BJ (cell line): ENCODE results near the gene NFXL1. TPM values are rescaled to one million over a fixed set of nuclear protein-coding genes. Genes with fewer than 3 reads are reported as not detected.

Experiments
- CTCF ChIA-PET: fragments of 350-600 bp; formaldehyde crosslinking; extraction: SDS; loops from one replicate; lab custom pipeline; 2021; ENCODE audit warnings: antibody characterized with exemption, inconsistent platforms; lab: Yijun Ruan, JAX
- POLR2A ChIA-PET: fragments of 300-600 bp; sonication (Branson Sonifier 250); formaldehyde crosslinking; extraction: SDS; loops from one replicate; lab custom pipeline; 2021; ENCODE audit warnings: antibody characterized with exemption; lab: Charles Lee
- DNase-seq: peaks from one replicate; pipeline ENCODE4 v3.0.0-alpha.2; 2011; ENCODE audit warnings: low read depth
- H3K27me3 ChIP-seq: 2 replicates; pipeline ENCODE4 v1.6.0; 2011; ENCODE audit warnings: low read length; ENCODE audit not compliant: control insufficient read depth, insufficient read depth
- H3K36me3 ChIP-seq: 2 replicates; pipeline ENCODE4 v1.5.1; 2011; ENCODE audit warnings: low read length; ENCODE audit not compliant: control insufficient read depth, insufficient read depth
- H3K4me3 ChIP-seq: 2 replicates; pipeline ENCODE4 v1.5.1; 2011; ENCODE audit warnings: low read depth, mild to moderate bottlenecking, control low read depth, low read length
- CTCF ChIP-seq: IDR thresholded peaks from 2 replicates; pipeline ENCODE4 v1.5.1; 2011; ENCODE audit warnings: low read depth, mild to moderate bottlenecking, control low read depth, inconsistent platforms, low read length, moderate library complexity; ENCODE audit not compliant: insufficient read depth
- polyA minus RNA-seq: library from RNA; depleted of rRNA, polyadenylated mRNA; stranded (reverse); fragments of >200 nt; gene quantifications from 2 replicates; pipeline ENCODE4 v1.2.3, GENCODE V29; 2011; rRNA and poly(A)+ RNA removed
- polyA plus RNA-seq: library from polyadenylated mRNA; depleted of rRNA; stranded (reverse); fragments of >200 nt; gene quantifications from 2 replicates; pipeline ENCODE4 v1.2.3, GENCODE V29; 2011; rRNA removed

The NFXL1 gene
- polyA plus RNA-seq = 7.1 and 9.7 TPM in 2 replicates
- polyA minus RNA-seq = 10.6 and 12.1 TPM in 2 replicates

DNA sequence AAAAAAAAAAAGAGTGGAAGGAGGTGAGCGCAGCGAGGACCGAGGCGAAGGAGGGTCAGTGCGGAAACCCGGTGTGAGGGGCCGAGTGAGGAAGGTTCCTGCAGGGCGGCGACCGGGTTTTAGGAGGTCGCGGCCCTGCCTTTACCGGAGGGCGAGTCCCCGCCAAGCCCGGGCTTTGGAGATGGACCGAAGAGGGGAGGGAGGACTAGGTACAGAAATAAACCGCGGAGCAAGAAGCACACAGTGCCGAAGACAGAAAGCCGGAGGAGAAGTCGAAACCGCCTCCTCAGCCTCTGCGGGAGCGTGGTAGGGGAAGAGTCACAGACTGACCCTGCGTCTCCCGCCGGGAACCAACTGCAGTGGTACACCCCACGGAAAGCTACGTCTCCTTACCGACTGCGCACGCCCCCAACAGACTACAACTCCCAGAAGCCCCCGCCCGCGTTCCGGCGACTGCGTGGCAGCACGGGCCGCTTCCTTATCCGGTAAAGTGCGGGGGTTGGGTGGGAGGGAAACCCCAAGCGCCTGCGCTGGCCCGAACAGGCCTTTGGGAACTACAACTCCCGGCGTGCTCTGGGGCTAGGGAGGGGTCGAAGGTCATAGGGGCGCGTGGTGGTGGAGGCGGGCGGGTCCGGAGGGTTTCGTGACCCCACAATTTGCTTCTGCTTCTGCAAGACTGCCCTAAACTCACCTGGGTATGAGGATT, at the start of gene NFXL1:
TSS of gene NFXL1 (minus strand) at position 364 of the 706 bp plus-strand sequence. CDS start 380 bp downstream, outside the sequence.
- POLR2A ChIA-PET = no interaction called here
- Histone ChIP-seq H3K36me3 (no peaks in the 10 kb centered on the region), H3K27me3 (no peaks in the 10 kb centered on the region), H3K4me3 (peak within 1 kb of the TSS; percentile 98)
- DNase-seq = peak; percentile 81
- CTCF ChIA-PET = no interaction called here
- TF ChIP-seq CTCF = no peak

- DNase-seq = no peak
- ChIA-PET POLR2A (no interaction called here), CTCF (interaction anchor here (1.1 kb wide), 1 partner anchor 11 kb away, joined by 4 read pairs; no protein-coding TSS in a partner anchor)
- Histone ChIP-seq H3K27me3 (no peaks in the 10 kb centered on the region), H3K36me3 (no peaks in the 10 kb centered on the region), H3K4me3 (no peak overlapping the region)
- no peak for TF ChIP-seq CTCF
These were observed 40.3 kb upstream of the NFXL1 start for GRCh38 chr4:47954677-47955076.

DNA sequence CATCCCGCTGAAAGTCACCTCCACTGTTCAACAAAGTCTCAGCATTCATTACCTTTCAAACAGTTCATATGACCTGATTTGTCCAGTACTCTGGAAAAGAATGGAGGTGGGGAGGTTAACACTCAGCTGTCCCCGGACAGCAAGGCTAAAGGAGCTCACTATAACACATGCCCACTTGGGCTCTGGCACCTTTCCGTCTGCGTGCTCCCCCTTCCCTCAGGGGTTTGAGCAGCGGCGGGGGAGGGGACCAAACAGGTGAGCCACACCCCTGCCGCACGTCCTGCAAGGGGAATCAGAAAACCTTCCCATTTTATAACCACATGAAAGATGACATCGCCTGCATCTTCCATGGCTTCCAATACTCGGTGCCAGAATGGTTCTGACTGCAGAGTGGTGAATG, 39.9 kb upstream of the NFXL1 start:
- no peaks in the 10 kb centered on the region for H3K27me3 ChIP-seq
- no peak for DNase-seq
- H3K4me3 ChIP-seq = no peak overlapping the region
- TF ChIP-seq CTCF = no peak
- CTCF ChIA-PET = interaction anchor here (1.1 kb wide), 1 partner anchor 10 kb away, joined by 4 read pairs; no protein-coding TSS in a partner anchor
- H3K36me3 ChIP-seq = no peaks in the 10 kb centered on the region
- POLR2A ChIA-PET = no interaction called here

DNA sequence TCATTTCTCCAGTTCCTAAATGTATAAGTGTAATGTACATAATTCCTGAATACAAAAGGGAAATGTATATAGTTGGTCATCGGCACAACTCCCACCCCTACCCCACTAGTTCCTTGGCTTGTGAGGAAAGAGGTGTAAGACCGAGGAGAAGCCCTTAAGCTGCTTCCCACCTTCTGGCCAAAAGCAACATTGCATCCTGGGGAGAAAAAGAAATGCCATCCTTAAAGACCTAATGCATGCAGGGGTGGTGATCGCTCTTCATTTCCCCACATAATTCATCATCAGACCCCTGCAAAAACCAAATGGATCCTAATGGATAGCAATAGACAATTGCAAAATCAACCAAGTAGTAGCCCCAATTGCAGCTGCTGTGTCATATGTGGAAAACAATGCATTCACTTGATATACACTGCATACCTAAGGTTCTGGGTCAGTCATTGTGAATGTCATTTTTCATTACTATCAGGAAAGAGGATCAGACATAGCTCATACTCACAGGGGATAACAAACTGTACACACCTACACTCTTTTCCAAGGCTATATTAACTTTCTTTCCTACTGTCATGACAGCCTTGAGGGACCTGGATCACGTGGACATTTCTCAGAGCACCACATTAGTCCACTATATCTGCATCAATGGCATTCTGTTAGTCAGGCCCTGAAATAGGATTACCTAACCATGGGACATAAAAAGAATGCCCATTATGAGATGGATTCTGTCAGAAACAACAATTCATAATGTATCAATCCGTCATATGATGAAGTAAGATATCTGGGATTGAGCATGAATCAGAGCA, 31.7 kb upstream of the NFXL1 start:
- ChIA-PET CTCF (no interaction called here), POLR2A (no interaction called here)
- no peak for TF ChIP-seq CTCF
- DNase-seq = no peak
- Histone ChIP-seq H3K27me3 (no peaks in the 10 kb centered on the region; the same call in 1 of the 2 replicates), H3K4me3 (no peak overlapping the region), H3K36me3 (no peaks in the 10 kb centered on the region)
